ENCODE measurements around the gene RNF150.

- TF ChIP-seq, protein P1, sequence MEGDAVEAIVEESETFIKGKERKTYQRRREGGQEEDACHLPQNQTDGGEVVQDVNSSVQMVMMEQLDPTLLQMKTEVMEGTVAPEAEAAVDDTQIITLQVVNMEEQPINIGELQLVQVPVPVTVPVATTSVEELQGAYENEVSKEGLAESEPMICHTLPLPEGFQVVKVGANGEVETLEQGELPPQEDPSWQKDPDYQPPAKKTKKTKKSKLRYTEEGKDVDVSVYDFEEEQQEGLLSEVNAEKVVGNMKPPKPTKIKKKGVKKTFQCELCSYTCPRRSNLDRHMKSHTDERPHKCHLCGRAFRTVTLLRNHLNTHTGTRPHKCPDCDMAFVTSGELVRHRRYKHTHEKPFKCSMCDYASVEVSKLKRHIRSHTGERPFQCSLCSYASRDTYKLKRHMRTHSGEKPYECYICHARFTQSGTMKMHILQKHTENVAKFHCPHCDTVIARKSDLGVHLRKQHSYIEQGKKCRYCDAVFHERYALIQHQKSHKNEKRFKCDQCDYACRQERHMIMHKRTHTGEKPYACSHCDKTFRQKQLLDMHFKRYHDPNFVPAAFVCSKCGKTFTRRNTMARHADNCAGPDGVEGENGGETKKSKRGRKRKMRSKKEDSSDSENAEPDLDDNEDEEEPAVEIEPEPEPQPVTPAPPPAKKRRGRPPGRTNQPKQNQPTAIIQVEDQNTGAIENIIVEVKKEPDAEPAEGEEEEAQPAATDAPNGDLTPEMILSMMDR (IDR thresholded peaks at IDR 0.05): no peak
- TF ChIP-seq EP300 (IDR thresholded peaks at IDR 0.05): no peak
- no peak for TF ChIP-seq POLR2A (IDR thresholded peaks at IDR 0.05; ENCODE audit: low read depth)
Observed at GRCh38 chr4:140851804-140852203, 281.5 kb downstream of the RNF150 start.
